Esophagus squamous epithelium (tissue), 5 donors: ENCODE measurements around the gene BPTF. TPM values are rescaled to one million over a fixed set of nuclear protein-coding genes. Genes with fewer than 3 reads are reported as not detected.
A peak's percentile ranks its signal among the peaks of the same experiment; 100 is the strongest.

Experiments
- DNase-seq: peaks from one replicate; lab custom pipeline; 2025; lab: John Stamatoyannopoulos, UW
- H3K27ac ChIP-seq, 4 donors: fragments of 200-600 bp; sonication (generic); one replicate each; pipeline ENCODE4 v1.5.1; 2016 to 2019; ENCODE audit warnings: mild to moderate bottlenecking in 1 of 4
- H3K27me3 ChIP-seq, 4 donors: fragments of 200-600 bp; sonication (generic); 1 replicate in 3 of 4; 2 replicates in 1 of 4; pipeline versions ENCODE4 v1.5.1 to v1.6.0; 2017 to 2021; ENCODE audit warnings: antibody characterized with exemption in 1 of 4
- H3K36me3 ChIP-seq, 3 donors: fragments of 200-600 bp; sonication (generic); one replicate each; pipeline ENCODE4 v1.5.1; 2016 to 2019
- H3K4me1 ChIP-seq, 3 donors: fragments of 200-600 bp; sonication (generic); one replicate each; pipeline ENCODE4 v1.5.1; 2017 to 2019
- H3K4me3 ChIP-seq, 4 donors: fragments of 200-600 bp; sonication (generic); 1 replicate in 3 of 4; 2 replicates in 1 of 4; pipeline ENCODE4 v1.5.1; 2016 to 2019; ENCODE audit warnings: mild to moderate bottlenecking in 2 of 4, moderate library complexity in 1 of 4
- H3K9me3 ChIP-seq, 3 donors: fragments of 200-600 bp; sonication (generic); one replicate each; pipeline ENCODE4 v1.5.1; 2016 to 2019
- POLR2A ChIP-seq, 4 donors: fragments of 450-650 bp; IDR thresholded peaks; one replicate each; pipeline ENCODE4 v1.6.1; 2017; ENCODE audit warnings: antibody characterized with exemption in 4 of 4, mild to moderate bottlenecking in 4 of 4, moderate library complexity in 3 of 4
- WGBS, 2 donors: methylation state at CpG; one replicate each; pipeline ENCODE4 v1.1.5; 2018; 5-methylcytosine and 5-hydroxymethylcytosine counted together
- intact Hi-C: fragments of 100-400 bp; cut with DNase I; formaldehyde crosslinking; loops from one replicate; pipeline ENCODE4 v1.15.0; 2022
- total RNA-seq, 4 donors: library from RNA; depleted of rRNA; stranded (reverse); fragments of >200 nt; gene quantifications; one replicate each; pipeline ENCODE4 v1.1.0, GENCODE V29; 2016
- TF ChIP-seq, protein P1 (sequence below), 6 experiments: fragments of 450-650 bp in 4 of 6; fragments of 200-600 bp in 2 of 6; sonication (generic) in 2 of 6; IDR thresholded peaks; one replicate each; pipeline ENCODE4 v1.5.1; 2016 to 2019; ENCODE audit warnings: antibody characterized with exemption in 6 of 6, mild to moderate bottlenecking in 4 of 6, moderate library complexity in 4 of 6
- donor health status: DM: yes; HTN: yes; CAD: no.

Gene BPTF
- 10 to 100 TPM; 37.6 to 84.1 (median 53.0) TPM for total RNA-seq

DNA sequence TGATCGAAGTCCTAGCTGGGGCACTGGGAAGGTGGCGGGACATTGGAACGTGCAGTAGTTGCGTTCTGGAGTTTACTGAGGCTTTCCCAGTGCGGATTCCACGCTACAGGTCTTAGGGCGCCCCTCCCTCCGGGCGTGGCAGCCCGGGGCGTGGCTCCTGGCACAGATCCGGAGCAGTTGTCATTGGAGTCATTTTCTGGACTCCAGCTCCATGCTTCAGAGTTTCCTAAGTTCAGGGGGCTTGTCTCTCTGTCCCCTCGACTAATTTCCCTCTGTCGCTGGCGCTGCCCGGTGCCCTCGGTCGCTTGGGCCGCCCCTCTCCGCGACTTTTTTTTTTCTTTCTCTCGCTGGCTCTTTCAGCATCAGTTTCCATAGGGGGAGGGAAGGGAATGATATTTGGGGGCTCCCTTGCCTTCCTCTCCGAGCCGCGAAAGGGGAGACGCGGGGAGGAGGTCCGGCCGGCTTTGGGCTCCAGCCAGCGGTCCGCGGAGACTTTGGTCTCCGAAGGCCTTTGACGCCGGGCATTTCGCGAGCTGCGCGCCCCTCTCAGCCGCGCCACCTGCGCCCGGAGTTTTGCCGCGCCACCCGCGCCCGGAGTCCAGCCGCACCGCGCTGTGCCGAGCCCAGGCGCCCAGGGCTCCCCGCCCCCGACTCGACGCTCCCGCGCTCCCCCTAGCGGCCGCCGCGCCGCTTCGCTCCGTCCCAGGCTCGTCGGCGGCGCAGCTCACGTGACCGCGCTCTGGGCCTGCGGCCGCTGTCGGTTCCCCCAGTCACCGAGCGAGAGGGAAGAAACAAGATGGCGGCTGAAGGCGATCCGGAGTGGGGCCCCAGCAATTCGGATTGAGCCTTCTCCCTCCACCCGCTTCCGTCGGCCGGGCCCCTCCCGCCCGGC lies at the start of gene BPTF:
BPTF (plus strand) TSS at position 769 of the 892 bp plus-strand sequence. CDS start 222 bp downstream, outside the sequence.
- 0 to 1% methylated on average over 13 to 22 of the region's 88 CpGs for WGBS, 2 donors
- TF ChIP-seq POLR2A (IDR thresholded peaks at IDR 0.05) = peak in 2 of 4 donors; percentile 57 to 70
- TF ChIP-seq, protein P1, sequence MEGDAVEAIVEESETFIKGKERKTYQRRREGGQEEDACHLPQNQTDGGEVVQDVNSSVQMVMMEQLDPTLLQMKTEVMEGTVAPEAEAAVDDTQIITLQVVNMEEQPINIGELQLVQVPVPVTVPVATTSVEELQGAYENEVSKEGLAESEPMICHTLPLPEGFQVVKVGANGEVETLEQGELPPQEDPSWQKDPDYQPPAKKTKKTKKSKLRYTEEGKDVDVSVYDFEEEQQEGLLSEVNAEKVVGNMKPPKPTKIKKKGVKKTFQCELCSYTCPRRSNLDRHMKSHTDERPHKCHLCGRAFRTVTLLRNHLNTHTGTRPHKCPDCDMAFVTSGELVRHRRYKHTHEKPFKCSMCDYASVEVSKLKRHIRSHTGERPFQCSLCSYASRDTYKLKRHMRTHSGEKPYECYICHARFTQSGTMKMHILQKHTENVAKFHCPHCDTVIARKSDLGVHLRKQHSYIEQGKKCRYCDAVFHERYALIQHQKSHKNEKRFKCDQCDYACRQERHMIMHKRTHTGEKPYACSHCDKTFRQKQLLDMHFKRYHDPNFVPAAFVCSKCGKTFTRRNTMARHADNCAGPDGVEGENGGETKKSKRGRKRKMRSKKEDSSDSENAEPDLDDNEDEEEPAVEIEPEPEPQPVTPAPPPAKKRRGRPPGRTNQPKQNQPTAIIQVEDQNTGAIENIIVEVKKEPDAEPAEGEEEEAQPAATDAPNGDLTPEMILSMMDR (IDR thresholded peaks at IDR 0.05) = peak; percentile 85 to 100 (median 98)
- intact Hi-C loops = no loop called here

DNA sequence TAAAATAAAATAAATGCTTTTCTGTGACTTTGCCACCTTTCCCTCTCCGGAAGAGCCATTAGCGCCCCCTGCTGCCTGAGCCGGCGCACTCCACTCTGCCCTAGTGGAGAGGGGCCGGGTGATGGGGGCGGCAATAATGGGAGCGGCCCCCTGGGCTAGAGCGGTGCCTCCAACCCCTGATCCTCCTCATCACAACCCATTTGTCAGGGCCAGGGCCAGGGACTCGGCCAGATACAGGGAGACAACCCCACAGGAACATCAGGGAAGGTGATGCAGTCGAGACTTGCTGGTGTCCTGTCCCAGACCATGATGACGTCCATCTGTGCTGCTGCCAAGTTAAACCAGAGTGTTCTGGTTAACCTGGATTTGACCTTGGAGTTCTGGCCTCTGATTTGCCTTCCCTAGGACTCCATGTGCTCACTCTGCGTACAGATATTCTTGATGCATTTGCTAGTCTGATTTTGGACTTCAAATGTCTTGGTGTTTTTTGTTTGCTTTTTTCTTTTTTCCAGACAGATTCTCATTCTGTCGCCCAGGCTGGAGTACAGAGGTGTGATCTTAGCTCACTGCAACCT lies 46.1 kb upstream of the BPTF start:
- 14 to 60% methylated on average over 5 to 12 of the region's 13 CpGs for WGBS, 2 donors
- DNase-seq = no peak
- Histone ChIP-seq H3K27ac (no peak overlapping the region), H3K36me3 (no peaks in the 10 kb centered on the region), H3K4me3 (no peak overlapping the region), H3K4me1 (peaks cover 0 to 19% (median 6%) of the 10 kb centered on the region in 3 donors), H3K27me3 (no peaks in the 10 kb centered on the region), H3K9me3 (no peaks in the 10 kb centered on the region)
- intact Hi-C loops = no loop called here
- TF ChIP-seq, protein P1 (IDR thresholded peaks at IDR 0.05) = peak in 5 of 6 experiments; percentile 46 to 65 (median 47)
- TF ChIP-seq POLR2A (IDR thresholded peaks at IDR 0.05) = no peak

More for the DNA sequence above, at the start of gene BPTF:
- Histone ChIP-seq H3K36me3 (no peaks in the 10 kb centered on the region), H3K9me3 (no peaks in the 10 kb centered on the region), H3K4me3 (peak within 1 kb of the TSS; percentile 70 to 83 (median 80)), H3K27ac (peak within 1 kb of the TSS; percentile 94 to 100 (median 99)), H3K4me1 (peaks cover 16 to 44% (median 20%) of the 10 kb centered on the region in 3 donors), H3K27me3 (peaks cover 0 to 2% (median 0%) of the 10 kb centered on the region in 4 donors)
- DNase-seq = peak; percentile 55

DNA sequence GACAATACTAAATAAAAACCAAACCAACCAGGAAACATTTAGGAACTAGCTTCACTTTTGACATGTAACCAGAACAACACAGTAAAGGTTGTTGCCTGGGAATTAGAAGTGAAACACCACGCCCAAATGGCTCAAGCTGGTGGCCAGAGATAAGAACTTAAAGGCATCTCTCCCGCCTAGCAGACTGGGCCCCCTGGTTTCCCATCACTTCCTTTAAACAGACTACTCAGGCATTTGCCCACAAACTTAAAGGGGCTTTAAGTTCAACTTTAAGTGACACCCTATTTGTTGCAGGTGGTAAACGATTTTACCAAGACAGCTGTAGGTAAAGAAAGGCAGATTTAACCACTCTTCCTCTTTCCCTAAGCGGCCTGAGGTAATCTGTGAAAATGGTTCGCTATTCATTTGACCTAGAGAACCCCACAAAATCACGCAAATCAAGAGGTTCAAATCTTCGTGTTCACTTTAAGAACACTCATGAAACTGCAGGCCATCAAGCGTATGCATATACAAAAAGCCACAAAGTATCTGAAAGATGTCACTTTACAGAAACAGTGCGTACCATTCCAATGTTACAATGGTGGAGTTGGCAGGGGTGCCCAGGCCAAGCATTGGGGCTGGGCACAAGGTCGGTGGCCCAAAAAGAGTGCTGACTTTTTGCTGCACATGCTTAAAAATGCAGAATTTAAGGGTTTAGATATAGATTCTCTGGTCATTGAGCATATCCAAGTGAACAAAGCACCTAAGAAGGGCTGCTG lies 40.8 kb upstream of the BPTF start:
- H3K9me3 ChIP-seq = no peaks in the 10 kb centered on the region
- H3K27ac ChIP-seq = no peak overlapping the region
- intact Hi-C loops = no loop called here
- no peaks in the 10 kb centered on the region for H3K27me3 ChIP-seq
- H3K4me1 ChIP-seq = peaks cover 0 to 13% (median 6%) of the 10 kb centered on the region in 3 donors
- TF ChIP-seq, protein P1 (IDR thresholded peaks at IDR 0.05) = no peak
- no peak for TF ChIP-seq POLR2A (IDR thresholded peaks at IDR 0.05)
- H3K36me3 ChIP-seq = no peaks in the 10 kb centered on the region
- 68 to 69% methylated on average over 10 of the region's 10 CpGs for WGBS, 2 donors
- no peak overlapping the region for H3K4me3 ChIP-seq
- DNase-seq = no peak

DNA sequence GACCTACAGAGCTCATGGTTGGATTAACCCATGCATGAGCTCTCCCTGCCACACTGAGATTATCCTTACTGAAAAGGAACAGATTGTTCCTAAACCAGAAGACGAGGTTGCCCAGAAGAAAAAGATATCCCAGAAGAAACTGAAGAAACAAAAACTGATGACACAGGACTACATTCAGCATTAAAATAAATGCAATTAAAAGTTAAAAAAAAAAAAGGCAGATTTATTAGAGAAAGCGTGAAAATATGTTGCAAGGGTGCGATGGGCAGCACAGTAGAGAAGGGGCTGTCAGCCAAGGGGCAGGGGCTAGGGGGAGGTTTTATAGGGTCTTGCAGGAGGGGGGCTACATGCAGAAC lies 40.2 kb upstream of the BPTF start:
- no peaks in the 10 kb centered on the region for H3K27me3 ChIP-seq
- WGBS, 2 donors = 93 to 94% methylated on average over 3 of the region's 3 CpGs
- H3K4me1 ChIP-seq = peaks cover 0 to 13% (median 6%) of the 10 kb centered on the region in 3 donors
- no peak for DNase-seq
- H3K9me3 ChIP-seq = no peaks in the 10 kb centered on the region
- no peak overlapping the region for H3K4me3 ChIP-seq
- intact Hi-C loops = no loop called here
- TF ChIP-seq, protein P1 (IDR thresholded peaks at IDR 0.05) = no peak
- TF ChIP-seq POLR2A (IDR thresholded peaks at IDR 0.05) = no peak
- H3K27ac ChIP-seq = no peak overlapping the region
- no peaks in the 10 kb centered on the region for H3K36me3 ChIP-seq
